ENCODE data around the gene GAB1. TPM values are rescaled to one million over a fixed set of nuclear protein-coding genes. Genes with fewer than 3 reads are reported as not detected.

Gene GAB1
- total RNA-seq, 1 donor from 2014 or later, result 29.0 TPM

- Histone ChIP-seq H3K4me1 (peaks cover 16% of the 10 kb centered on the region), H3K27me3 (no peaks in the 10 kb centered on the region), H3K36me3 (no peaks in the 10 kb centered on the region), H3K9me3 (no peaks in the 10 kb centered on the region), H3K4me3 (no peak overlapping the region), H3K27ac (no peak overlapping the region)
- no peak for DNase-seq (ENCODE audit: extremely low spot score in 2 of 2)
- intact Hi-C loops (cut with DNase I), result loop anchor here (5.0 kb wide), 1 partner anchor 44 kb away; the partner anchor contains the start of gene GAB1
- TF ChIP-seq, protein P1, sequence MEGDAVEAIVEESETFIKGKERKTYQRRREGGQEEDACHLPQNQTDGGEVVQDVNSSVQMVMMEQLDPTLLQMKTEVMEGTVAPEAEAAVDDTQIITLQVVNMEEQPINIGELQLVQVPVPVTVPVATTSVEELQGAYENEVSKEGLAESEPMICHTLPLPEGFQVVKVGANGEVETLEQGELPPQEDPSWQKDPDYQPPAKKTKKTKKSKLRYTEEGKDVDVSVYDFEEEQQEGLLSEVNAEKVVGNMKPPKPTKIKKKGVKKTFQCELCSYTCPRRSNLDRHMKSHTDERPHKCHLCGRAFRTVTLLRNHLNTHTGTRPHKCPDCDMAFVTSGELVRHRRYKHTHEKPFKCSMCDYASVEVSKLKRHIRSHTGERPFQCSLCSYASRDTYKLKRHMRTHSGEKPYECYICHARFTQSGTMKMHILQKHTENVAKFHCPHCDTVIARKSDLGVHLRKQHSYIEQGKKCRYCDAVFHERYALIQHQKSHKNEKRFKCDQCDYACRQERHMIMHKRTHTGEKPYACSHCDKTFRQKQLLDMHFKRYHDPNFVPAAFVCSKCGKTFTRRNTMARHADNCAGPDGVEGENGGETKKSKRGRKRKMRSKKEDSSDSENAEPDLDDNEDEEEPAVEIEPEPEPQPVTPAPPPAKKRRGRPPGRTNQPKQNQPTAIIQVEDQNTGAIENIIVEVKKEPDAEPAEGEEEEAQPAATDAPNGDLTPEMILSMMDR (IDR thresholded peaks at IDR 0.05), result no peak
- TF ChIP-seq POLR2A (IDR thresholded peaks at IDR 0.05) (no peak), POLR2AphosphoS5 (IDR thresholded peaks at IDR 0.05; ENCODE audit: insufficient read depth in 1 of 2, low read depth in 1 of 2) (no peak)
These were observed 43.8 kb upstream of the GAB1 start for GRCh38 chr4:143292858-143293257.

DNA sequence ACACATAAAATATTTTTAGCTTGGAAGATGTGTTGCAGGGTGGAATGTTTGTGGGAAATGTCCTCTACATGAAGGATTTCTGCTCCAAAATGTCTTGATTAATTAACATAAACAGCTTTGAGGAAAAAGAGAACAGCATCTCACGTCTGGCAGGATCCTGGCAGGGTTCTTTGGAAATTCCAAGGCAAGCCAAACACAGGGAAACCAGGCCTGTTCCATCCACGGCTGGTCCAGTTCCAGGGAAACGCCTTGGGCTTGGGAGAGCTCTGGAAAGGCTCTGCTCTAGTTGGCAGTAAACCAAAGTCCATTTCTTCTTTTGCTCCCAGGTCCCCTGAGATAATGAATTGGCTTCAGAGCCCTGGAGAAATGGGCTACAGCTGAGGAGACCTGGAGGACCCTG lies 42.4 kb upstream of the GAB1 start:
- no peak overlapping the region for H3K27ac ChIP-seq
- no peaks in the 10 kb centered on the region for H3K27me3 ChIP-seq
- no peaks in the 10 kb centered on the region for H3K9me3 ChIP-seq
- TF ChIP-seq POLR2A (IDR thresholded peaks at IDR 0.05) (no peak), POLR2AphosphoS5 (IDR thresholded peaks at IDR 0.05; ENCODE audit: insufficient read depth in 1 of 2, low read depth in 1 of 2) (peak in 1 of 2 donors; percentile 27)
- TF ChIP-seq, protein P1 (IDR thresholded peaks at IDR 0.05), result no peak
- H3K36me3 ChIP-seq, result no peaks in the 10 kb centered on the region
- no peak overlapping the region for H3K4me3 ChIP-seq
- H3K4me1 ChIP-seq, result peaks cover 16% of the 10 kb centered on the region
- no peak for DNase-seq (ENCODE audit: extremely low spot score in 2 of 2)
- intact Hi-C loops (cut with DNase I), result loop anchor here (5.0 kb wide), 1 partner anchor 43 kb away; the partner anchor contains the start of gene GAB1

DNA sequence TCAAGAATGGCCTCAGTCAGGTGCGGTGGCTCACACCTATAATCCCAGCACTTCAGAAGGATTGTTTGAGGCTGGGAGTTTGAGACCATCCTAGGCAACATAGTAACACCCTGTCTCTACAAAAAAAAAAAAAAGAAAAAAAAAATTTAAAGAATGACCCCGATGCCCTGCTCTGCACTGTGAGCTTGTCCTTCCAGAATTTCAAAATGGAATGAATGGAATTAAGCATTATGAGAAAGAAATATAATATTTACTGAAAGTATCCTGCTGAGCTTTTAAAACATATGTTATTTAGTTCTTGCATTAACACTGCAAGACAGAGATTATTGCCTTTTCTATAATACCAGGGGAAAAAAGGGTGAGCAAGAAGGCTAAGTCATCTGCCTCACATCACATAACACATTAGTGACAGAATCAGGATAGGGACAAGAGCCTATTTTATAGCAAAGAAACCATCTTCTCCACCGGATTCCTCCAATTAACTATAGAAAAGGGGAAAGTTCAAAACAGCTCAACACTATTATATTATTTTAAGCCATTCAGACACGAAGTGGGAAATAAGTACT lies 41.9 kb upstream of the GAB1 start:
- no peaks in the 10 kb centered on the region for H3K36me3 ChIP-seq
- no peak overlapping the region for H3K4me3 ChIP-seq
- no peak for TF ChIP-seq POLR2A (IDR thresholded peaks at IDR 0.05)
- TF ChIP-seq, protein P1 (IDR thresholded peaks at IDR 0.05), result no peak
- TF ChIP-seq POLR2AphosphoS5 (IDR thresholded peaks at IDR 0.05; ENCODE audit: insufficient read depth in 1 of 2, low read depth in 1 of 2), result no peak
- DNase-seq (ENCODE audit: extremely low spot score in 2 of 2), result no peak
- intact Hi-C loops (cut with DNase I), result loop anchor here (5.0 kb wide), 1 partner anchor 43 kb away; the partner anchor contains the start of gene GAB1
- no peaks in the 10 kb centered on the region for H3K27me3 ChIP-seq
- no peak overlapping the region for H3K27ac ChIP-seq
- H3K4me1 ChIP-seq, result peaks cover 16% of the 10 kb centered on the region
- no peaks in the 10 kb centered on the region for H3K9me3 ChIP-seq

GRCh38 chr4:143296397-143297067 lies 40.1 kb upstream of the GAB1 start:
- intact Hi-C loops (cut with DNase I), result no loop called here
- H3K9me3 ChIP-seq, result no peaks in the 10 kb centered on the region
- DNase-seq (ENCODE audit: extremely low spot score in 2 of 2), result no peak
- H3K27me3 ChIP-seq, result no peaks in the 10 kb centered on the region
- no peak overlapping the region for H3K27ac ChIP-seq
- no peak for TF ChIP-seq POLR2AphosphoS5 (IDR thresholded peaks at IDR 0.05; ENCODE audit: insufficient read depth in 1 of 2, low read depth in 1 of 2)
- TF ChIP-seq POLR2A (IDR thresholded peaks at IDR 0.05), result no peak
- TF ChIP-seq, protein P1 (IDR thresholded peaks at IDR 0.05), result no peak
- peaks cover 16% of the 10 kb centered on the region for H3K4me1 ChIP-seq
- H3K4me3 ChIP-seq, result no peak overlapping the region
- H3K36me3 ChIP-seq, result no peaks in the 10 kb centered on the region

DNA sequence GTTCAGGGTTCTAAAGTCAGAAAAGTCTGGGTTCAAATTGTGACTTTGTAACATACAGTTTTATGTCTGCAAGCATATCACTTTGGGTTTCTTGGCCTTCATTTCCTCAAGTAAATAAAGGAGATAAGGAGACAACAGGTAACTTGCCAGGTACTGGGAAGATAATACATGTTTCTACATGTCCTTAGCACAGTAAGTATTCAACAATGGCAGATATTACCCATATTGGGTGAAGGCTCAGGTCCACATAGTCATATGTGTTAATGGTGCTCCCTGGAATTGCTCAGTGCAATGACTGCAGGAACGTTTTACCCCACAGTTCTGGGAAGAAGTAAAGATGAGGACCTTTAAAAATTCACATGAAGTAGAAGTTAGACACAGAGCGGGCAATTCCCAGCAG lies 35.8 kb upstream of the GAB1 start:
- H3K27ac ChIP-seq, result no peak overlapping the region
- H3K4me3 ChIP-seq, result no peak overlapping the region
- TF ChIP-seq, protein P1 (IDR thresholded peaks at IDR 0.05), result no peak
- H3K9me3 ChIP-seq, result no peaks in the 10 kb centered on the region
- H3K36me3 ChIP-seq, result no peaks in the 10 kb centered on the region
- no peaks in the 10 kb centered on the region for H3K27me3 ChIP-seq
- no peaks in the 10 kb centered on the region for H3K4me1 ChIP-seq
- DNase-seq (ENCODE audit: extremely low spot score in 2 of 2), result no peak
- intact Hi-C loops (cut with DNase I), result no loop called here

Measured in vagina (tissue), 2 donors.